IMR-90 (cell line): Measurements from ENCODE around the gene HYCC2. TPM values are rescaled to one million over a fixed set of nuclear protein-coding genes. Genes with fewer than 3 reads are reported as not detected.

ENCODE experiments used
- ATAC-seq: fragments of 200-7000 bp; cut with Tn5 transposase; 2 replicates; pipeline ENCODE4 v1.9.1; 2020; ENCODE audit warnings: low read depth, mild to moderate bottlenecking, moderate library complexity
- BruUV-seq: library from RNA; stranded (reverse); fragments of 400-500 nt; replicated peaks from 2 replicates; lab custom pipeline; 2021; lab: Mats Ljungman, UMichigan
- CTCF ChIA-PET: fragments of 300-600 bp; formaldehyde crosslinking; extraction: SDS; loops from one replicate; lab custom pipeline; 2021; ENCODE audit warnings: antibody characterized with exemption; lab: Yijun Ruan, JAX
- POLR2A ChIA-PET: fragments of 300-600 bp; sonication (Branson Sonifier 250); formaldehyde crosslinking; loops from one replicate; lab custom pipeline; 2022; ENCODE audit warnings: antibody characterized with exemption; ENCODE audit not compliant: unreplicated experiment; lab: Charles Lee
- DNase-seq: peaks from one replicate; pipeline ENCODE4 v3.0.0; 2013
- H2AFZ ChIP-seq: replicated peaks from 2 replicates; pipeline ENCODE3; 2013; ENCODE audit warnings: low read length, mild to moderate bottlenecking; ENCODE audit not compliant: poor library complexity
- H2AK5ac ChIP-seq: 2 replicates; pipeline ENCODE4 v1.6.1; 2013; ENCODE audit warnings: low read depth, low read length, inconsistent platforms
- H2AK9ac ChIP-seq: replicated peaks from 2 replicates; pipeline ENCODE3; 2013; ENCODE audit warnings: mild to moderate bottlenecking, low read depth, low read length, moderate library complexity; ENCODE audit not compliant: poor library complexity
- H2BK120ac ChIP-seq: 2 replicates; pipeline ENCODE4 v1.6.1; 2013; ENCODE audit warnings: low read depth, low read length, inconsistent platforms
- H2BK15ac ChIP-seq: 3 replicates; pipeline ENCODE4 v1.6.1; 2013; ENCODE audit warnings: low read depth, low read length, inconsistent platforms
- H2BK20ac ChIP-seq: 2 replicates; pipeline ENCODE4 v1.6.1; 2013; ENCODE audit warnings: low read depth, mild to moderate bottlenecking, inconsistent platforms, low read length, moderate library complexity
- H2BK5ac ChIP-seq: 2 replicates; pipeline ENCODE4 v1.6.1; 2013; ENCODE audit warnings: mild to moderate bottlenecking, low read depth, low read length, inconsistent platforms; ENCODE audit not compliant: poor library complexity, severe bottlenecking
- H3K14ac ChIP-seq: replicated peaks from 2 replicates; pipeline ENCODE4 v1.6.1; 2013; ENCODE audit warnings: low read depth, low read length, inconsistent platforms
- H3K18ac ChIP-seq: 2 replicates; pipeline ENCODE4 v1.6.1; 2013; ENCODE audit warnings: low read depth, low read length, control low read depth
- H3K23ac ChIP-seq: 2 replicates; pipeline ENCODE4 v1.6.1; 2013; ENCODE audit warnings: low read depth, low read length, inconsistent platforms
- H3K27ac ChIP-seq: 2 replicates; pipeline ENCODE4 v1.5.1; 2013; ENCODE audit warnings: mild to moderate bottlenecking, control low read depth, low read length; ENCODE audit not compliant: insufficient read depth
- H3K27me3 ChIP-seq: 2 replicates; pipeline ENCODE4 v1.6.1; 2013; ENCODE audit warnings: low read length; ENCODE audit not compliant: control insufficient read depth, insufficient read depth
- H3K36me3 ChIP-seq: 2 replicates; pipeline ENCODE4 v1.6.1; 2013; ENCODE audit warnings: low read length, mixed read lengths; ENCODE audit not compliant: control insufficient read depth, insufficient read depth
- H3K4ac ChIP-seq: 2 replicates; pipeline ENCODE4 v1.6.1; 2013; ENCODE audit warnings: low read depth, low read length, inconsistent platforms
- H3K4me1 ChIP-seq: 2 replicates; pipeline ENCODE4 v1.6.1; 2013; ENCODE audit warnings: low read length, mixed read lengths; ENCODE audit not compliant: control insufficient read depth, insufficient read depth
- H3K4me2 ChIP-seq: 2 replicates; pipeline ENCODE4 v1.6.1; 2013; ENCODE audit warnings: low read depth, mild to moderate bottlenecking, control low read depth, low read length, moderate library complexity
- H3K4me3 ChIP-seq: 2 replicates; pipeline ENCODE4 v1.5.1; 2013; ENCODE audit warnings: low read depth, mild to moderate bottlenecking, control low read depth, low read length, moderate library complexity; ENCODE audit not compliant: insufficient read depth
- H3K56ac ChIP-seq: 2 replicates; pipeline ENCODE4 v1.6.1; 2013; ENCODE audit warnings: low read length, inconsistent platforms; ENCODE audit not compliant: insufficient read depth; ENCODE audit errors: extremely low read depth
- H3K79me1 ChIP-seq, 2 experiments: 2 replicates each; pipeline ENCODE4 v1.6.1; 2013; ENCODE audit warnings: low read length in 2 of 2, inconsistent platforms in 1 of 2, low read depth in 1 of 2
- H3K9ac ChIP-seq: 2 replicates; pipeline ENCODE4 v1.6.1; 2013; ENCODE audit warnings: low read depth, low read length, control low read depth
- H3K9me1 ChIP-seq: 2 replicates; pipeline ENCODE4 v1.6.1; 2013; ENCODE audit warnings: low read length, inconsistent platforms; ENCODE audit not compliant: insufficient read depth
- H3K9me3 ChIP-seq: 2 replicates; pipeline ENCODE4 v1.6.1; 2013; ENCODE audit warnings: low read length; ENCODE audit not compliant: control insufficient read depth, insufficient read depth
- H4K20me1 ChIP-seq: 2 replicates; pipeline ENCODE4 v1.6.1; 2013; ENCODE audit warnings: low read length, inconsistent platforms; ENCODE audit not compliant: insufficient read depth
- H4K5ac ChIP-seq: 2 replicates; pipeline ENCODE4 v1.6.1; 2013; ENCODE audit warnings: mild to moderate bottlenecking, low read depth, low read length, control low read depth
- H4K8ac ChIP-seq, 2 experiments: 2 replicates each; pipeline ENCODE4 v1.6.1; 2013; ENCODE audit warnings: low read depth in 2 of 2, low read length in 2 of 2, control low read depth in 1 of 2, inconsistent platforms in 1 of 2
- H4K91ac ChIP-seq: 2 replicates; pipeline ENCODE4 v1.6.1; 2013; ENCODE audit warnings: low read depth, low read length, inconsistent platforms; ENCODE audit not compliant: insufficient read depth
- BHLHE40 ChIP-seq: fragments of 150-350 bp; IDR thresholded peaks from 2 replicates; pipeline ENCODE4 v1.6.1; 2016; ENCODE audit warnings: mild to moderate bottlenecking, low read depth, low read length
- CEBPB ChIP-seq: IDR thresholded peaks from 2 replicates; pipeline ENCODE4 v1.6.1; 2012; ENCODE audit warnings: low read depth, low read length, improper control_type of control experiment
- CHD1 ChIP-seq: IDR thresholded peaks from 2 replicates; pipeline ENCODE4 v1.6.1; 2012; ENCODE audit warnings: low read depth, low read length, improper control_type of control experiment
- FOS ChIP-seq: fragments of 150-350 bp; IDR thresholded peaks from 2 replicates; pipeline ENCODE4 v1.6.1; 2016; ENCODE audit warnings: low read depth, low read length
- MAFK ChIP-seq: IDR thresholded peaks from 2 replicates; pipeline ENCODE4 v1.6.1; 2012; ENCODE audit warnings: low read depth, low read length, improper control_type of control experiment
- MAZ ChIP-seq: IDR thresholded peaks from 2 replicates; pipeline ENCODE4 v1.6.1; 2012; ENCODE audit warnings: low read depth, mild to moderate bottlenecking, low read length, improper control_type of control experiment, moderate library complexity, borderline replicate concordance
- MXI1 ChIP-seq: IDR thresholded peaks from 2 replicates; pipeline ENCODE4 v1.6.1; 2012; ENCODE audit warnings: low read depth, mild to moderate bottlenecking, low read length, moderate library complexity, borderline replicate concordance
- NFE2L2 ChIP-seq: fragments of 150-350 bp; IDR thresholded peaks from 2 replicates; pipeline ENCODE4 v1.6.1; 2016; ENCODE audit warnings: low read depth, mild to moderate bottlenecking, low read length
- POLR2A ChIP-seq: IDR thresholded peaks from 2 replicates; pipeline ENCODE4 v1.6.1; 2012; ENCODE audit warnings: mild to moderate bottlenecking, low read depth, low read length
- RAD21 ChIP-seq: IDR thresholded peaks from 2 replicates; pipeline ENCODE4 v1.6.1; 2012; ENCODE audit warnings: low read length, improper control_type of control experiment
- RCOR1 ChIP-seq: IDR thresholded peaks from 2 replicates; pipeline ENCODE4 v1.6.1; 2012; ENCODE audit warnings: mild to moderate bottlenecking, low read length, improper control_type of control experiment; ENCODE audit not compliant: insufficient replicate concordance
- RFX5 ChIP-seq: IDR thresholded peaks from 2 replicates; pipeline ENCODE4 v1.8.0; 2012; ENCODE audit warnings: low read depth, mild to moderate bottlenecking, low read length, moderate library complexity
- SMC3 ChIP-seq: fragments of 150-350 bp; IDR thresholded peaks from 2 replicates; pipeline ENCODE4 v1.6.1; 2016; ENCODE audit warnings: low read depth, mild to moderate bottlenecking, antibody characterized with exemption, low read length, moderate library complexity
- WGBS, 2 experiments: methylation state at CpG; one replicate each; pipeline versions ENCODE4 v1.1.5 to v1.1.7; 2013; ENCODE audit warnings: missing lambda C conversion rate in 2 of 2; ENCODE audit not compliant: insufficient read length in 1 of 2; ENCODE audit errors: extremely low coverage in 2 of 2; 5-methylcytosine and 5-hydroxymethylcytosine counted together
- dilution Hi-C: fragments of 300-500 bp; cut with HindIII; formaldehyde crosslinking; loops from one replicate; pipeline ENCODE4 v1.14.3; 2018; ENCODE audit warnings: low sequenced_read_pairs; ENCODE audit not compliant: unreplicated experiment
- in situ Hi-C: fragments of 300-500 bp; cut with MboI; formaldehyde crosslinking; loops from 3 replicates; pipeline ENCODE4 v1.14.3; 2019; ENCODE audit warnings: low sequenced_read_pairs, inconsistent platforms, mixed read lengths
- intact Hi-C: fragments of 100-400 bp; cut with micrococcal nuclease; formaldehyde crosslinking; loops from 2 replicates; pipeline ENCODE4 v1.10.0; 2022
- polyA plus RNA-seq, 3 experiments: library from polyadenylated mRNA; depleted of rRNA; stranded (reverse); fragments of >200 nt; gene quantifications; 2 replicates each; pipeline ENCODE4 v1.2.3, GENCODE V29; 2012; ENCODE audit warnings: low replicate concordance in 1 of 3
- total RNA-seq: library from RNA; depleted of rRNA; stranded (reverse); fragments of >200 nt; gene quantifications from 2 replicates; pipeline ENCODE4 v1.2.3, GENCODE V29; 2012
- TF ChIP-seq, protein P1 (sequence below): fragments of 150-350 bp; IDR thresholded peaks from 2 replicates; pipeline ENCODE4 v1.6.1; 2016; ENCODE audit warnings: low read depth, mild to moderate bottlenecking, low read length, moderate library complexity, borderline replicate concordance
- TF ChIP-seq, protein P2 (sequence below): conservative IDR thresholded peaks from 2 replicates; pipeline ENCODE4 v1.5.1; 2012; ENCODE audit warnings: mild to moderate bottlenecking, low read depth, low read length, improper control_type of control experiment

The HYCC2 gene
- total and polyA plus RNA-seq, 2 of the 4 experiments (the other 2 are of a cell fraction): 2.2 to 9.1 TPM

DNA sequence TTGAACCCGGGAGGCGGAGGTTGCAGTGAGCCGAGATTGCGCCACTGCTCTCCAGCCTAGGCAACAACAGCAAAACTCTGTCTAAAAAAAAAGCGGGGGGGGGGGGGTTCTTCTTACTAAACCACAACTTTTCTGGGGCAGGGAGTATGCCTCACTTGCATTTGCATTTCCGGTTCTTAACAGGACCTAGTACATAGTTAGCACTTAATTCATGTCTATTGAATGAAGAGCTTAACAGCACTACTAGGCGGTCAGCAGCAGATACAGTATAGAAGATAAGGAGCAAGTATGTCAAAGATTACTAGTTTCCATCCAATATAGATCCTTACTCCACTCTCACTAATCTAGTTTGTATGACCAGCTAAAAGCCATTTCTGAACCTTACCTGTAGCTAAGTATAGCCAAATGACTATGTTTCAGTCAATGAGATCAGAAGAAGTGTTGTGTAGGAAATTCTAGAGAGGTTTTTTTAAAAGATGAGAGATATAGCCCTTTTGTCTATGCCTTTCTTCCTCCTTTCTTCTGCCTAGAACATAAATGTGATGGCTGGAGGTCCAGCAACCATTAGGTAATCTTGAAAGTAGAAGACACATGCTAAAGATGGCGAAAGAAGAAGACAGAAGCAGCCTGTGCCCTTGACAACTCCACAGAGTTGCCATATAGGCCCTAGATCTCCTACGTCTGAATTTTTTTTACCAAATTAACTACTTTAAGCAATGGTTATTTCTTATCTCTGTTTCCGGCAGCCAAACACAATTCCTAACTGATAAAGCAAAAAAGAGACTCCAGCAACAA is 11.3 kb downstream of the HYCC2 start:
- TF ChIP-seq BHLHE40 (no peak), SMC3 (no peak), CHD1 (no peak), MXI1 (no peak), MAZ (no peak), MAFK (no peak), RFX5 (no peak), RAD21 (no peak), POLR2A (no peak), CEBPB (no peak), NFE2L2 (no peak), RCOR1 (no peak), FOS (no peak)
- TF ChIP-seq, protein P1, sequence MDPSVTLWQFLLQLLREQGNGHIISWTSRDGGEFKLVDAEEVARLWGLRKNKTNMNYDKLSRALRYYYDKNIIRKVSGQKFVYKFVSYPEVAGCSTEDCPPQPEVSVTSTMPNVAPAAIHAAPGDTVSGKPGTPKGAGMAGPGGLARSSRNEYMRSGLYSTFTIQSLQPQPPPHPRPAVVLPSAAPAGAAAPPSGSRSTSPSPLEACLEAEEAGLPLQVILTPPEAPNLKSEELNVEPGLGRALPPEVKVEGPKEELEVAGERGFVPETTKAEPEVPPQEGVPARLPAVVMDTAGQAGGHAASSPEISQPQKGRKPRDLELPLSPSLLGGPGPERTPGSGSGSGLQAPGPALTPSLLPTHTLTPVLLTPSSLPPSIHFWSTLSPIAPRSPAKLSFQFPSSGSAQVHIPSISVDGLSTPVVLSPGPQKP: no peak
- TF ChIP-seq, protein P2, sequence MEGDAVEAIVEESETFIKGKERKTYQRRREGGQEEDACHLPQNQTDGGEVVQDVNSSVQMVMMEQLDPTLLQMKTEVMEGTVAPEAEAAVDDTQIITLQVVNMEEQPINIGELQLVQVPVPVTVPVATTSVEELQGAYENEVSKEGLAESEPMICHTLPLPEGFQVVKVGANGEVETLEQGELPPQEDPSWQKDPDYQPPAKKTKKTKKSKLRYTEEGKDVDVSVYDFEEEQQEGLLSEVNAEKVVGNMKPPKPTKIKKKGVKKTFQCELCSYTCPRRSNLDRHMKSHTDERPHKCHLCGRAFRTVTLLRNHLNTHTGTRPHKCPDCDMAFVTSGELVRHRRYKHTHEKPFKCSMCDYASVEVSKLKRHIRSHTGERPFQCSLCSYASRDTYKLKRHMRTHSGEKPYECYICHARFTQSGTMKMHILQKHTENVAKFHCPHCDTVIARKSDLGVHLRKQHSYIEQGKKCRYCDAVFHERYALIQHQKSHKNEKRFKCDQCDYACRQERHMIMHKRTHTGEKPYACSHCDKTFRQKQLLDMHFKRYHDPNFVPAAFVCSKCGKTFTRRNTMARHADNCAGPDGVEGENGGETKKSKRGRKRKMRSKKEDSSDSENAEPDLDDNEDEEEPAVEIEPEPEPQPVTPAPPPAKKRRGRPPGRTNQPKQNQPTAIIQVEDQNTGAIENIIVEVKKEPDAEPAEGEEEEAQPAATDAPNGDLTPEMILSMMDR: no peak
- dilution Hi-C loops (no loop called here), in situ Hi-C loops (no loop called here), intact Hi-C loops (no loop called here)
- H3K18ac ChIP-seq: no peak overlapping the region
- no peak overlapping the region for H3K23ac ChIP-seq
- no peak overlapping the region for H2AK9ac ChIP-seq
- H3K27ac ChIP-seq: no peak overlapping the region
- no peak overlapping the region for H3K4me3 ChIP-seq
- ATAC-seq (no peak), DNase-seq (no peak)
- no CpG with 5 or more reads among the region's 10 CpGs for WGBS, 2 experiments
- H4K8ac ChIP-seq: no peak overlapping the region
- H3K4ac ChIP-seq: no peak overlapping the region
- no peak overlapping the region for H3K4me2 ChIP-seq
- H2BK15ac ChIP-seq: no peak overlapping the region
- peaks cover 23 to 62% of the 10 kb centered on the region in 2 experiments for H3K79me1 ChIP-seq
- H3K27me3 ChIP-seq: no peaks in the 10 kb centered on the region
- H3K14ac ChIP-seq: no peak overlapping the region
- CTCF ChIA-PET: no interaction called here
- peaks cover 2% of the 10 kb centered on the region for H3K4me1 ChIP-seq
- H4K20me1 ChIP-seq: peaks cover 9% of the 10 kb centered on the region; the same call in 1 of the 2 replicates
- POLR2A ChIA-PET: no interaction called here
- H2BK120ac ChIP-seq: no peak overlapping the region
- no peak overlapping the region for H3K56ac ChIP-seq
- no peak overlapping the region for H2BK5ac ChIP-seq
- peaks cover 4% of the 10 kb centered on the region for H3K9me1 ChIP-seq
- no peak overlapping the region for H2AFZ ChIP-seq
- H4K5ac ChIP-seq: no peak overlapping the region
- no peak overlapping the region for H4K91ac ChIP-seq
- H2AK5ac ChIP-seq: no peak overlapping the region
- BruUV-seq: no TSS peak
- H2BK20ac ChIP-seq: no peak overlapping the region
- H3K36me3 ChIP-seq: 0 out of 2 replicates have a peak, but pooled peaks cover 1% of the 10 kb centered on the region
- no peaks in the 10 kb centered on the region for H3K9me3 ChIP-seq
- H3K9ac ChIP-seq: no peak overlapping the region
